Lower lobe of right lung (tissue), 2 donors: ENCODE data around the gene PRMT1. TPM values are rescaled to one million over a fixed set of nuclear protein-coding genes. Genes with fewer than 3 reads are reported as not detected.

Experiments used
- ATAC-seq, 2 donors: fragments of 200-7000 bp; cut with Tn5 transposase; one replicate each; pipeline ENCODE4 v1.9.1; 2020 to 2022; ENCODE audit warnings: mild to moderate bottlenecking in 2 of 2, moderate library complexity in 2 of 2
- DNase-seq: peaks from one replicate; pipeline ENCODE4 v3.0.0-alpha.2; 2020
- H3K27ac ChIP-seq: fragments of 200-600 bp; one replicate; pipeline ENCODE4 v1.8.0; 2022
- H3K27me3 ChIP-seq: fragments of 200-600 bp; one replicate; pipeline ENCODE4 v1.8.0; 2022; ENCODE audit warnings: low read depth
- H3K36me3 ChIP-seq: fragments of 200-600 bp; one replicate; pipeline ENCODE4 v1.8.0; 2022; ENCODE audit warnings: mild to moderate bottlenecking
- H3K4me1 ChIP-seq: fragments of 200-600 bp; one replicate; pipeline ENCODE4 v1.8.0; 2022
- H3K4me3 ChIP-seq: fragments of 200-600 bp; one replicate; pipeline ENCODE4 v1.8.0; 2022; ENCODE audit warnings: mild to moderate bottlenecking
- H3K9me3 ChIP-seq: fragments of 200-600 bp; one replicate; pipeline ENCODE4 v1.8.0; 2022
- intact Hi-C: fragments of 100-400 bp; cut with DNase I; formaldehyde crosslinking; loops from one replicate; pipeline ENCODE4 v1.11.0; 2022
- total RNA-seq: library from RNA; stranded (reverse); fragmentation: NEBNext Ultra II Directional; extraction: Animal tissue kit (Norgen Biotek cat#: 25700); gene quantifications from one replicate; pipeline ENCODE4 v1.2.1, GENCODE V29; 2021
- TF ChIP-seq, protein P1 (sequence below): fragments of 200-600 bp; IDR thresholded peaks from one replicate; pipeline ENCODE4 v1.8.0; 2022; ENCODE audit warnings: antibody characterized with exemption, mild to moderate bottlenecking
- donor health status: DM: no; HTN: yes; CAD: no; lungs with severe emphysema.

PRMT1 gene
- total RNA-seq, 1 donor from 2014 or later, result 88.3 TPM

- Histone ChIP-seq H3K9me3 (no peaks in the 10 kb centered on the region), H3K36me3 (peaks cover 24% of the 10 kb centered on the region), H3K27ac (peak within 1 kb of the TSS; percentile 61), H3K4me1 (peaks cover 28% of the 10 kb centered on the region), H3K27me3 (peaks cover 26% of the 10 kb centered on the region), H3K4me3 (peak within 1 kb of the TSS; percentile 63)
- ATAC-seq, result peak; percentile 75 to 76
- intact Hi-C loops, result no loop called here
- TF ChIP-seq, protein P1, sequence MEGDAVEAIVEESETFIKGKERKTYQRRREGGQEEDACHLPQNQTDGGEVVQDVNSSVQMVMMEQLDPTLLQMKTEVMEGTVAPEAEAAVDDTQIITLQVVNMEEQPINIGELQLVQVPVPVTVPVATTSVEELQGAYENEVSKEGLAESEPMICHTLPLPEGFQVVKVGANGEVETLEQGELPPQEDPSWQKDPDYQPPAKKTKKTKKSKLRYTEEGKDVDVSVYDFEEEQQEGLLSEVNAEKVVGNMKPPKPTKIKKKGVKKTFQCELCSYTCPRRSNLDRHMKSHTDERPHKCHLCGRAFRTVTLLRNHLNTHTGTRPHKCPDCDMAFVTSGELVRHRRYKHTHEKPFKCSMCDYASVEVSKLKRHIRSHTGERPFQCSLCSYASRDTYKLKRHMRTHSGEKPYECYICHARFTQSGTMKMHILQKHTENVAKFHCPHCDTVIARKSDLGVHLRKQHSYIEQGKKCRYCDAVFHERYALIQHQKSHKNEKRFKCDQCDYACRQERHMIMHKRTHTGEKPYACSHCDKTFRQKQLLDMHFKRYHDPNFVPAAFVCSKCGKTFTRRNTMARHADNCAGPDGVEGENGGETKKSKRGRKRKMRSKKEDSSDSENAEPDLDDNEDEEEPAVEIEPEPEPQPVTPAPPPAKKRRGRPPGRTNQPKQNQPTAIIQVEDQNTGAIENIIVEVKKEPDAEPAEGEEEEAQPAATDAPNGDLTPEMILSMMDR, result no peak
- peak; percentile 73 for DNase-seq
Measured at GRCh38 chr19:49690656-49691242, 13.7 kb downstream of the PRMT1 start, which contains the start of gene CPT1C. CPT1C (plus strand) TSS chr19:49691116; CDS start chr19:49692253, 1,137 bp downstream.

- H3K9me3 ChIP-seq, result no peaks in the 10 kb centered on the region
- intact Hi-C loops, result no loop called here
- H3K27ac ChIP-seq, result no peak overlapping the region
- DNase-seq, result peak; percentile 58
- H3K27me3 ChIP-seq, result peaks cover 26% of the 10 kb centered on the region
- peak overlapping the region; percentile 63 for H3K4me3 ChIP-seq
- H3K4me1 ChIP-seq, result peaks cover 28% of the 10 kb centered on the region
- ATAC-seq, result peak; percentile 36 to 39
- TF ChIP-seq, protein P1, result no peak
- peaks cover 18% of the 10 kb centered on the region for H3K36me3 ChIP-seq
Measured at GRCh38 chr19:49691243-49692146, 14.4 kb downstream of the PRMT1 start.

DNA sequence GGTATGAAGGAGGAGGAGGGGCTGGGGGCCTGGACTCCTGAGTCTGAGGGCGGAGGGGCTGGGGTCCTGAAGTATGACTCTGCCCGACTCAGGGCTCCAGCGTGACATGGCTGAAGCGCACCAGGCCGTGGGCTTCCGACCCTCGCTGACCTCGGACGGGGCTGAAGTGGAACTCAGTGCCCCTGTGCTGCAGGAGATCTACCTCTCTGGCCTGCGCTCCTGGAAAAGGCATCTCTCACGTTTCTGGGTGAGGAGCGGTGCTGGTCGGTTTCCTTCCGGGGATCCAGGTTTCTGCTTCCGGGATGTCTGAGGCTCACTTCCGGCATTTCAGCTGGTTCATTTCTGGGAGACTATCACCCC lies 15.1 kb downstream of the PRMT1 start:
- peaks cover 12% of the 10 kb centered on the region for H3K36me3 ChIP-seq
- no peak for DNase-seq
- TF ChIP-seq, protein P1, result no peak
- intact Hi-C loops, result no loop called here
- H3K27me3 ChIP-seq, result peaks cover 26% of the 10 kb centered on the region
- H3K27ac ChIP-seq, result no peak overlapping the region
- H3K4me1 ChIP-seq, result peaks cover 28% of the 10 kb centered on the region
- no peak for ATAC-seq
- no peaks in the 10 kb centered on the region for H3K9me3 ChIP-seq
- H3K4me3 ChIP-seq, result no peak overlapping the region

GRCh38 chr19:49696115-49696514 lies 19.0 kb downstream of the PRMT1 start:
- H3K27ac ChIP-seq, result no peak overlapping the region
- H3K4me3 ChIP-seq, result no peak overlapping the region
- peaks cover 5% of the 10 kb centered on the region for H3K4me1 ChIP-seq
- H3K36me3 ChIP-seq, result no peaks in the 10 kb centered on the region
- intact Hi-C loops, result no loop called here
- DNase-seq (no peak), ATAC-seq (no peak)
- H3K27me3 ChIP-seq, result peaks cover 12% of the 10 kb centered on the region
- no peaks in the 10 kb centered on the region for H3K9me3 ChIP-seq
- TF ChIP-seq, protein P1, result no peak

DNA sequence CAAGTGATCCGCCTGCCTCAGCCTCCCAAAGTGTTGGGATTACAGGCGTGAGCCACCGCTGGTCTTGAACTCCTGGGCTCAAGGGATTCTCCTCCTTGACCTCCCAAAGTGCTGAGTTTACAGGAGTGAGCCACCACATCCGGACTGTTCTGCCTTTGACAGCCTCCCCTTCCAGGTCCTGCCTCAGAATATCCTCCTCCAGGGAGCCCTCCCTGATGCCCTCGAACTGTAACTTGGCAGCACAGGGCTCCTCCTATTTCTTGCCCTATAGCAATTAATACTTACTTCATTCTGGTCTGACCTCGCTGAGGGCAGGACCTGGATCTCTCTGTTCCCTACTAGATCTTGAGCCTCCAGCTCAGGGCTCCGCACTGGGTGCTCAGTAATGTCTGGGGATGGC lies 19.8 kb downstream of the PRMT1 start:
- no peak for ATAC-seq
- H3K9me3 ChIP-seq, result no peaks in the 10 kb centered on the region
- no peaks in the 10 kb centered on the region for H3K4me1 ChIP-seq
- H3K36me3 ChIP-seq, result no peaks in the 10 kb centered on the region
- no peak overlapping the region for H3K4me3 ChIP-seq
- TF ChIP-seq, protein P1, result no peak
- DNase-seq, result no peak
- peaks cover 9% of the 10 kb centered on the region for H3K27me3 ChIP-seq
- intact Hi-C loops, result no loop called here
- no peak overlapping the region for H3K27ac ChIP-seq
